ENCODE measurements around the gene MCM7. TPM values are rescaled to one million over a fixed set of nuclear protein-coding genes. Genes with fewer than 3 reads are reported as not detected.

The MCM7 gene
- total RNA-seq, 4 donors from 2014 or later, result 20.1 to 66.1 (median 46.7) TPM

- no peak for TF ChIP-seq CTCF (IDR thresholded peaks at IDR 0.05; ENCODE audit: low read depth)
These were observed 25.8 kb downstream of the MCM7 start for GRCh38 chr7:100075418-100075817.

- TF ChIP-seq CTCF (IDR thresholded peaks at IDR 0.05; ENCODE audit: low read depth), result no peak
These were observed 26.4 kb downstream of the MCM7 start for GRCh38 chr7:100074841-100075240.

GRCh38 chr7:100072462-100072861 is 28.7 kb downstream of the MCM7 start:
- no peak for TF ChIP-seq CTCF (IDR thresholded peaks at IDR 0.05; ENCODE audit: low read depth)

GRCh38 chr7:100071018-100071723 is 30.0 kb downstream of the MCM7 start:
- no peak for TF ChIP-seq CTCF (IDR thresholded peaks at IDR 0.05; ENCODE audit: low read depth)

GRCh38 chr7:100069991-100070390 is 31.2 kb downstream of the MCM7 start:
- TF ChIP-seq CTCF (IDR thresholded peaks at IDR 0.05; ENCODE audit: low read depth), result no peak

- TF ChIP-seq CTCF (IDR thresholded peaks at IDR 0.05; ENCODE audit: low read depth), result no peak
These were observed 34.2 kb downstream of the MCM7 start for GRCh38 chr7:100066953-100067352.

- no peak for TF ChIP-seq CTCF (IDR thresholded peaks at IDR 0.05; ENCODE audit: low read depth)
These were observed 35.6 kb downstream of the MCM7 start for GRCh38 chr7:100065452-100066186.

Measured in subcutaneous adipose tissue (tissue), 4 donors.